Amniotic stem cell (primary cell): ENCODE measurements around the gene CCN5.
"Not testable (repeated sequence)": the region's sequence is repeated elsewhere in the genome, so short reads cannot be mapped to it uniquely, and the experiment has no call there.

Experiments used
- DNase-seq: peaks from one replicate; lab custom pipeline; 2025; lab: John Stamatoyannopoulos, UW

CCN5 gene

DNA sequence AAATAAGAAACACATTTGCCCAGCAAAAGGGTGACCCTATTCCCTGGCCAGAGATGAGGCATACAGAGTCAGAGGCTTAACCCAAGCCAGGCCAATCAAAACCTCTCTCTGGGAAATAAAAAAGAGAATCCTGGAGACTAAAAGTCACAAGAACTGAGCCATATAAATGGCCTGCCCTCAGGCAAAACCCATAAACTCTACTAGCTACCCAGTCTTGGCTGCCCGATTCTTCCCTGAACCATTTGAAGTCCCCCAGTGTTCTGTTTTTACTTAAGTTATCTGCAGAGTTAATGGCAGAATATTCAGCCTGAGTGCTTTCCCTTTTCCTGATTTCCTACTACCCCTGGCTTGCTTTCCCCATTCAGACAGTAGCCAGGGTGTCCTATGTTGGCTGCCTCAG is 44.4 kb downstream of the CCN5 start:
- no peak for DNase-seq

- no peak for DNase-seq
These were observed 46.3 kb downstream of the CCN5 start for GRCh38 chr20:44761423-44761822.

- no peak for DNase-seq
These were observed 47.4 kb downstream of the CCN5 start for GRCh38 chr20:44762466-44763140.

- DNase-seq, result not testable (repeated sequence)
These were observed 48.6 kb downstream of the CCN5 start for GRCh38 chr20:44763798-44764197.

DNA sequence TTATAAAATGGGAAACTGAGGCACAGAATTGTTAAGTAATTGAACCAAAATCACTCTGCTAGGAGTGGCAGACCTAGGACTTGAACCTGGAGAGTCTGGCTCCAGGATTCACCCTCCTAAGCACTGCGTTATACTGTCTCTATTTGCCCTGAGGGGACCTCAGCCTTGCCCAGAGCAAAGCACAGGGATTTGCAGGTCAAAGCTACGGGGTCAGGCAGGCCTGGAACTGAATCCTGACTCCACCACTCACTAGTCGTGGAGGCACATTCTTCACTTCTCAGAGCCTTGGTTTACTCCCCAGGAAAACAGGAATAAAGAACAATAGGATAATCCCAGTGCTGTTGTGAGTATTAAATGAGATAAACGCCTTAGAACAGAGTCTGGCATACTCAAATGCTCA is 49.9 kb downstream of the CCN5 start:
- DNase-seq, result no peak

DNA sequence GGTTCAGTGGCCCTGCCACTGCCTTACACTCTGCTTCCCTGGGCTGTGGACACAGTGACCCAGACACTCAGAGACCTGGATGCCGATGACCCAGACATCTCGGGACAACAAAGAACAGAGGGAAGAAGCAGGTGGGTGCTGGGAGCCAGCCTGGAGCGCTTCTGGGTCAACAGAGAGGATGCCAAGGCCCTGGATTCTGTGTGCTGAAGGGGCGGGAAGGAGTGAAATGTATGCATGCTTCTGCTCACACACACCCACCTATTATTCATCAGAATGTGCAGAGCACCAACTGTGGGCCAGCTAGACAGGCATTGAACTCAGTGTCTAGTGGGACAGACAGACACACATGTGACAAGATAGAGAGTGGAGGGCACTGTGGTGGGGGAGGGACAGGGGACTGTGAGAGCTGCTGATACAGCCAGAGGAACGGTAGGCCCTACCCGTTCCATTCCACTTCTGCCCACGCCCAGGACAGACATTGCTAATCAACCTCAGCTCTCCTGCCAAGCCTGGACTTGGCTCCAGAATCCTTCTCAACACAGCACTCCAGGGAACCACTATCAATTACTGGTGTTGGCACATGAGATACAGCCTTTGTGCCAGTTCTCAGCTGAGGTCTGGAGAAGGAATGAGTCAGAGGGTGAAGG is 50.7 kb downstream of the CCN5 start:
- DNase-seq, result no peak

DNA sequence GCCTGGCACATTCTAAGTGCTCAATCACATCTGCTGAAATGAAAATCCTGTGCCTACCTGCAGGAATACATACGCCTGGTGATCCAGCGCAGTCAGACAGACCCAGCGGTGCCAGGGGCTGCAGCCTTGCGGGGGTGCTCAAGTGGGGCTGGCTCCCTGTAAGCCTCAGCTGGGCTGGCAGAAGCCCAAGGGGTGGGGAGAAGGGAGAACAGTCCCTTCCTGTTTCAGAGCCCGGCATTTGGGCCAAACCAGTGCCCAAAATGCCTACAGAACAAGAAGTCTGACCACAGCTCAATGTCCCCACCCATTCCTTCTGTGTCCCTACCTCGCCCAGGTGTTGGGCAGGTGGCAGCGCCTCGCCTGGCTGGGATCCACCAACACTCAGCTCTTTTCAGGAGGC is 53.1 kb downstream of the CCN5 start:
- DNase-seq, result no peak

- DNase-seq, result no peak
These were observed 53.8 kb downstream of the CCN5 start for GRCh38 chr20:44768854-44769480.

- DNase-seq, result no peak
These were observed 54.3 kb downstream of the CCN5 start for GRCh38 chr20:44769481-44769863.

- no peak for DNase-seq
These were observed 55.5 kb downstream of the CCN5 start for GRCh38 chr20:44770484-44771171.

DNA sequence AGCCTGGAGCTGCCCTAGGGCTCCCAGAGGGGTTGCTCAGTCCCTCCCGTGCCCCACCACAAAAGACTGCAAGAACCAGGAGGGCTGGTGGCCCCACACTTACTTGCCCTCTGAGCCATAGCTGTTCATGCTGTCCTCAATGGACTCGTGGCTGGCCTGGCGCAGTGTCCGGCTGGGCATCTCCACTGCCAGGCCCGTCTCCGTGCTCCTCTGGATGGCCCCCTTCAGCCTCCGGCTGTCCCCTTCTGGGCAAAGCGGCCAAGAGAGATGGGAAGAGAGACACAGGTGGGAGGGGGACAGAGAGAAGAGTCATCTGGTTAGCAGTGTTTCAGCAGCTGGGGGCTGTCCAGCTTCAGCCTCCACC is 56.0 kb downstream of the CCN5 start:
- no peak for DNase-seq

- no peak for DNase-seq
These were observed 57.5 kb downstream of the CCN5 start for GRCh38 chr20:44772636-44773035.

DNA sequence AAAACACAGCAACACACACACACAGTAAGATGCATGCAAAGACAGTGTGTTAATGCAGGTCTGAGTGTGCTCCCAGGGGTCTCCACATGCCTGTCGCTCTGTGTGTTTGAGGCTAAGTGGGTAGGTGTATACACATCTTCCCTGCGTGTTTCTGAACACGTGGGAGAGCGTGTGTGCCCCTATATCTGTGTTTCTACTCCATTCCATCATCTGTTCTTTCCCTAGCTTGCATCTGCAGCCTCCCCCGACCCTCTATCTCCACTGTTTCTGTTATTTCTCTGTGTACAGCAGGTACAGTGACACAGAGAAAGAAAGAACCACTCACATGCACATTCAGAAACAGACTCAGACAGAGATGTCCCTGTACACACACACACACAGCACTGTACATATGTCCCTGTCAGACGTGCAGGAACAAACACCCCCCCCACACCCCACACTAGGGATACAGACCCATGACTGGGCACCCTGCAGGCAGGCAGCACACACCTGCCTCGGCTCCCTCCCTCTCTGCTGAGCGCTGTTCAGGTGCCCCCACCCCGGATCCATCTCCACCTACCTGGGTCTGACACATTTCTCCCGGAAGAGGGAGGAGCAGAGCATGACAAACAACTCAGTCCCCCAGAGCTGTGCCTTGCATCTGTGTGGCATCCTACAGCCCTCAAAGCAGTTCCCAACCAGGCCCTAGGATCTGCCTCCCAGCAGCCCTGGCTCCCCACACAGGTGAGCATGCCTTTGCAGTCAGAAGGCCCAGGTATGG is 58.1 kb downstream of the CCN5 start:
- no peak for DNase-seq

GRCh38 chr20:44776980-44777379 is 61.8 kb downstream of the CCN5 start:
- no peak for DNase-seq
